SK-N-SH (cell line): ENCODE data around the gene PTPRK. TPM values are rescaled to one million over a fixed set of nuclear protein-coding genes. Genes with fewer than 3 reads are reported as not detected.

ENCODE experiments used
- CTCF ChIA-PET: fragments of 300-600, 350-600 bp; formaldehyde crosslinking; extraction: SDS; loops from one replicate; lab custom pipeline; 2021; lab: Yijun Ruan, JAX
- POLR2A ChIA-PET: fragments of 350-600 bp; sonication (Branson Sonifier 250); formaldehyde crosslinking; extraction: SDS; loops from one replicate; lab custom pipeline; 2020; ENCODE audit warnings: antibody characterized with exemption, inconsistent platforms; lab: Yijun Ruan, JAX
- DNase-seq: peaks from one replicate; pipeline ENCODE4 v3.0.0; 2012
- H2AFZ ChIP-seq: fragments of 200-600 bp; sonication (generic); 2 replicates; pipeline ENCODE4 v1.8.1; 2016; ENCODE audit warnings: antibody characterized with exemption, mild to moderate bottlenecking, low read depth
- H3F3A ChIP-seq: fragments of 200-600 bp; sonication (generic); replicated peaks from 2 replicates; pipeline ENCODE3; 2016; ENCODE audit warnings: antibody characterized with exemption, mild to moderate bottlenecking; ENCODE audit not compliant: insufficient read depth
- H3K27ac ChIP-seq, 2 experiments: fragments of 200-500 bp in 1 of 2; fragments of 200-600 bp in 1 of 2; sonication (Bioruptor generic) in 1 of 2; sonication (generic), shearing (Covaris generic) in 1 of 2; 2 replicates each; pipeline versions ENCODE4 v1.5.1 to v1.6.1; 2014 to 2016; ENCODE audit warnings: low read depth in 2 of 2, inconsistent platforms in 1 of 2, low read length in 1 of 2, mild to moderate bottlenecking in 1 of 2, mixed read lengths in 1 of 2
- H3K27me3 ChIP-seq: fragments of 200-600 bp; sonication (generic), shearing (Covaris generic); 2 replicates; pipeline ENCODE4 v1.6.1; 2016; ENCODE audit warnings: mixed run types; ENCODE audit not compliant: insufficient read depth
- H3K36me3 ChIP-seq, 2 experiments: fragments of 200-500 bp in 1 of 2; fragments of 200-600 bp in 1 of 2; sonication (Bioruptor generic) in 1 of 2; sonication (generic) in 1 of 2; replicated peaks in 1 of 2; 2 replicates each; pipeline versions ENCODE3 to v1.5.1; 2014 to 2016; ENCODE audit warnings: low read length in 1 of 2, mild to moderate bottlenecking in 1 of 2; ENCODE audit not compliant: insufficient read depth in 2 of 2, control insufficient read depth in 1 of 2
- H3K4me1 ChIP-seq, 2 experiments: fragments of 200-500 bp in 1 of 2; fragments of 200-600 bp in 1 of 2; sonication (Bioruptor generic) in 1 of 2; sonication (generic), shearing (Covaris generic) in 1 of 2; 2 replicates each; pipeline versions ENCODE4 v1.5.1 to v1.6.1; 2014 to 2016; ENCODE audit warnings: low read depth in 1 of 2, low read length in 1 of 2, mixed run types in 1 of 2; ENCODE audit not compliant: insufficient read depth in 2 of 2, control insufficient read depth in 1 of 2
- H3K4me2 ChIP-seq: fragments of 200-600 bp; sonication (generic), shearing (Covaris generic); 2 replicates; pipeline ENCODE4 v1.6.1; 2017; ENCODE audit warnings: mixed run types
- H3K4me3 ChIP-seq, 2 experiments: fragments of 200-500 bp in 1 of 2; fragments of 200-600 bp in 1 of 2; sonication (Bioruptor generic) in 1 of 2; sonication (generic), shearing (Covaris generic) in 1 of 2; 2 replicates each; pipeline versions ENCODE4 v1.5.1 to v1.8.1; 2014 to 2016; ENCODE audit warnings: low read depth in 2 of 2, inconsistent platforms in 1 of 2, low read length in 1 of 2, mild to moderate bottlenecking in 1 of 2, mixed read lengths in 1 of 2, moderate library complexity in 1 of 2
- H3K79me2 ChIP-seq: fragments of 200-600 bp; sonication (generic); 2 replicates; pipeline ENCODE4 v1.8.1; 2017; ENCODE audit warnings: mild to moderate bottlenecking; ENCODE audit not compliant: insufficient read depth
- H3K9ac ChIP-seq: fragments of 200-600 bp; sonication (generic); 2 replicates; pipeline ENCODE4 v1.6.1; 2017; ENCODE audit warnings: mixed run types
- H3K9me2 ChIP-seq: fragments of 200-600 bp; sonication (generic); 2 replicates; pipeline ENCODE4 v1.6.1; 2017; ENCODE audit warnings: mixed run types
- H3K9me3 ChIP-seq: fragments of 200-600 bp; sonication (generic); 2 replicates; pipeline ENCODE4 v1.6.1; 2017; ENCODE audit warnings: mixed run types, mild to moderate bottlenecking, moderate library complexity
- H4K20me1 ChIP-seq: fragments of 200-600 bp; sonication (generic); 2 replicates; pipeline ENCODE4 v1.6.1; 2017; ENCODE audit warnings: mild to moderate bottlenecking, mixed run types; ENCODE audit not compliant: insufficient read depth
- ELF1 ChIP-seq: IDR thresholded peaks from 2 replicates; pipeline ENCODE4 v1.4.0; 2012
- FOSL2 ChIP-seq: IDR thresholded peaks from 2 replicates; pipeline ENCODE4 v1.4.0; 2012; ENCODE audit warnings: low read depth, mild to moderate bottlenecking, moderate library complexity, borderline replicate concordance
- FOXM1 ChIP-seq: IDR thresholded peaks from 2 replicates; pipeline ENCODE4 v1.4.0; 2012; ENCODE audit warnings: low read depth, mild to moderate bottlenecking
- GABPA ChIP-seq: IDR thresholded peaks from 2 replicates; pipeline ENCODE4 v1.4.0; 2012; ENCODE audit warnings: low read depth, mild to moderate bottlenecking
- GATA2 ChIP-seq: sonication (generic); formaldehyde crosslinking; IDR thresholded peaks from 2 replicates; pipeline ENCODE4 v1.5.0; 2020; ENCODE audit warnings: mild to moderate bottlenecking, missing genetic modification reagents
- IRF3 ChIP-seq: fragments of 150-350 bp; IDR thresholded peaks from 2 replicates; pipeline ENCODE4 v1.6.1; 2016; ENCODE audit warnings: mild to moderate bottlenecking, low read depth, low read length
- MEF2A ChIP-seq: IDR thresholded peaks from 2 replicates; pipeline ENCODE4 v1.4.0; 2012; ENCODE audit warnings: low read depth, borderline replicate concordance
- RCOR1 ChIP-seq: fragments of 150-350 bp; IDR thresholded peaks from 2 replicates; pipeline ENCODE4 v1.6.1; 2017; ENCODE audit warnings: antibody characterized with exemption, low read length
- SMC3 ChIP-seq: IDR thresholded peaks from 2 replicates; pipeline ENCODE4 v1.6.1; 2012; ENCODE audit warnings: low read depth, low read length, improper control_type of control experiment
- TEAD4 ChIP-seq: IDR thresholded peaks from 2 replicates; pipeline ENCODE4 v1.4.0; 2012; ENCODE audit warnings: mild to moderate bottlenecking, borderline replicate concordance; ENCODE audit not compliant: insufficient read depth
- USF1 ChIP-seq: IDR thresholded peaks from 2 replicates; pipeline ENCODE4 v1.4.0; 2012; ENCODE audit warnings: low read depth, borderline replicate concordance
- polyA plus RNA-seq, 3 experiments: library from polyadenylated mRNA; depleted of rRNA; stranded (reverse); fragments of >200 nt; gene quantifications; 2 replicates each; pipeline ENCODE4 v1.2.3, GENCODE V29; 2012
- TF ChIP-seq, protein P1 (sequence below): fragments of 200-600 bp; sonication (generic); IDR thresholded peaks from 2 replicates; pipeline ENCODE4 v1.6.1; 2017; ENCODE audit warnings: antibody characterized with exemption, mild to moderate bottlenecking, moderate library complexity
- TF ChIP-seq, protein P2 (sequence below): IDR thresholded peaks from 2 replicates; pipeline ENCODE4; 2012

PTPRK gene
- polyA plus RNA-seq, 1 of the 3 experiments (the other 2 are of a cell fraction), result 9.5 TPM

- TF ChIP-seq TEAD4 (no peak), FOSL2 (no peak), MEF2A (no peak), ELF1 (no peak)
Measured at GRCh38 chr6:128230267-128230989, 290.0 kb downstream of the PTPRK start (continued).

- Histone ChIP-seq H3K4me2 (no peak overlapping the region), H3K4me1 (no peaks in the 10 kb centered on the region), H3K27ac (no peak overlapping the region), H2AFZ (no peak overlapping the region)
- POLR2A ChIA-PET, result no interaction called here
- TF ChIP-seq, protein P1, sequence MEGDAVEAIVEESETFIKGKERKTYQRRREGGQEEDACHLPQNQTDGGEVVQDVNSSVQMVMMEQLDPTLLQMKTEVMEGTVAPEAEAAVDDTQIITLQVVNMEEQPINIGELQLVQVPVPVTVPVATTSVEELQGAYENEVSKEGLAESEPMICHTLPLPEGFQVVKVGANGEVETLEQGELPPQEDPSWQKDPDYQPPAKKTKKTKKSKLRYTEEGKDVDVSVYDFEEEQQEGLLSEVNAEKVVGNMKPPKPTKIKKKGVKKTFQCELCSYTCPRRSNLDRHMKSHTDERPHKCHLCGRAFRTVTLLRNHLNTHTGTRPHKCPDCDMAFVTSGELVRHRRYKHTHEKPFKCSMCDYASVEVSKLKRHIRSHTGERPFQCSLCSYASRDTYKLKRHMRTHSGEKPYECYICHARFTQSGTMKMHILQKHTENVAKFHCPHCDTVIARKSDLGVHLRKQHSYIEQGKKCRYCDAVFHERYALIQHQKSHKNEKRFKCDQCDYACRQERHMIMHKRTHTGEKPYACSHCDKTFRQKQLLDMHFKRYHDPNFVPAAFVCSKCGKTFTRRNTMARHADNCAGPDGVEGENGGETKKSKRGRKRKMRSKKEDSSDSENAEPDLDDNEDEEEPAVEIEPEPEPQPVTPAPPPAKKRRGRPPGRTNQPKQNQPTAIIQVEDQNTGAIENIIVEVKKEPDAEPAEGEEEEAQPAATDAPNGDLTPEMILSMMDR, result no peak
- TF ChIP-seq SMC3 (no peak), ELF1 (no peak), USF1 (no peak), IRF3 (no peak), MEF2A (no peak), GABPA (no peak), RCOR1 (no peak), FOXM1 (no peak), GATA2 (CRISPR knock-in tag) (no peak)
- TF ChIP-seq, protein P2, sequence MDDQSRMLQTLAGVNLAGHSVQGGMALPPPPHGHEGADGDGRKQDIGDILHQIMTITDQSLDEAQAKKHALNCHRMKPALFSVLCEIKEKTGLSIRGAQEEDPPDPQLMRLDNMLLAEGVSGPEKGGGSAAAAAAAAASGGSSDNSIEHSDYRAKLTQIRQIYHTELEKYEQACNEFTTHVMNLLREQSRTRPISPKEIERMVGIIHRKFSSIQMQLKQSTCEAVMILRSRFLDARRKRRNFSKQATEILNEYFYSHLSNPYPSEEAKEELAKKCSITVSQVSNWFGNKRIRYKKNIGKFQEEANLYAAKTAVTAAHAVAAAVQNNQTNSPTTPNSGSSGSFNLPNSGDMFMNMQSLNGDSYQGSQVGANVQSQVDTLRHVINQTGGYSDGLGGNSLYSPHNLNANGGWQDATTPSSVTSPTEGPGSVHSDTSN, result no peak
- TF ChIP-seq, all 33 proteins: peak for 0
- no peaks in the 10 kb centered on the region for H3K79me2 ChIP-seq
- DNase-seq, result no peak
- H3K27me3 ChIP-seq, result no peaks in the 10 kb centered on the region
- CTCF ChIA-PET, result no interaction called here
- peaks cover 0 to 8% of the 10 kb centered on the region in 2 experiments for H3K36me3 ChIP-seq
- no peaks in the 10 kb centered on the region for H3K9me2 ChIP-seq
- H3F3A ChIP-seq, result no peaks in the 10 kb centered on the region
- no peaks in the 10 kb centered on the region for H4K20me1 ChIP-seq
- H3K9ac ChIP-seq, result no peak overlapping the region
- no peaks in the 10 kb centered on the region for H3K9me3 ChIP-seq
- no peak overlapping the region for H3K4me3 ChIP-seq
Measured at GRCh38 chr6:128225612-128226011, 294.8 kb downstream of the PTPRK start.
